Vagina (tissue), 2 donors: Measurements from ENCODE around the gene ZNF80.

ENCODE experiments used
- CTCF ChIP-seq, 3 experiments: fragments of 450-650 bp in 2 of 3; fragments of 200-600 bp in 1 of 3; sonication (generic) in 1 of 3; IDR thresholded peaks; one replicate each; pipeline ENCODE4 v1.5.1; 2017 to 2019; ENCODE audit warnings: antibody characterized with exemption in 3 of 3, mild to moderate bottlenecking in 2 of 3, moderate library complexity in 2 of 3
- POLR2A ChIP-seq, 2 donors: fragments of 450-650 bp; IDR thresholded peaks; one replicate each; pipeline ENCODE4 v1.6.1; 2017; ENCODE audit warnings: antibody characterized with exemption in 2 of 2, mild to moderate bottlenecking in 2 of 2, moderate library complexity in 2 of 2
- POLR2AphosphoS5 ChIP-seq, 2 donors: sonication (generic); formaldehyde crosslinking; IDR thresholded peaks; one replicate each; pipeline ENCODE4 v1.9.0; 2017; ENCODE audit warnings: antibody characterized with exemption in 2 of 2, mild to moderate bottlenecking in 2 of 2, low read depth in 1 of 2; ENCODE audit not compliant: insufficient read depth in 1 of 2

- TF ChIP-seq POLR2A (IDR thresholded peaks at IDR 0.05): no peak
- TF ChIP-seq CTCF (IDR thresholded peaks at IDR 0.05): no peak
- TF ChIP-seq POLR2AphosphoS5 (IDR thresholded peaks at IDR 0.05; ENCODE audit: insufficient read depth in 1 of 2, low read depth in 1 of 2): no peak
These were observed 45.2 kb downstream of the ZNF80 start for GRCh38 chr3:114192136-114192535.
